Testis (tissue), 3 donors: ENCODE data around the gene SAPCD1. TPM values are rescaled to one million over a fixed set of nuclear protein-coding genes. Genes with fewer than 3 reads are reported as not detected.
A peak's percentile ranks its signal among the peaks of the same experiment; 100 is the strongest.

Experiments
- DNase-seq: peaks from one replicate; pipeline ENCODE4 v3.0.0-alpha.2; 2019
- H3K27ac ChIP-seq, 2 donors: fragments of 200-600 bp; sonication (generic); one replicate each; pipeline ENCODE4 v1.5.1; 2019
- H3K27me3 ChIP-seq: fragments of 200-600 bp; sonication (generic); one replicate; pipeline ENCODE4 v1.5.1; 2019
- H3K36me3 ChIP-seq: fragments of 200-600 bp; sonication (generic); one replicate; pipeline ENCODE4 v1.5.1; 2017; ENCODE audit warnings: low read depth; ENCODE audit errors: missing control alignments
- H3K4me1 ChIP-seq: fragments of 200-600 bp; sonication (generic); one replicate; pipeline ENCODE4 v1.5.1; 2019
- H3K4me3 ChIP-seq, 2 donors: fragments of 200-600 bp; sonication (generic); one replicate each; pipeline ENCODE4 v1.5.1; 2017 to 2019
- H3K9me3 ChIP-seq: fragments of 200-600 bp; sonication (generic); one replicate; pipeline ENCODE4 v1.5.1; 2017
- CTCF ChIP-seq, 3 experiments: fragments of 450-650 bp in 2 of 3; fragments of 200-600 bp in 1 of 3; sonication (generic) in 1 of 3; IDR thresholded peaks; one replicate each; pipeline ENCODE4 v1.5.1; 2016 to 2019; ENCODE audit warnings: antibody characterized with exemption in 3 of 3, mild to moderate bottlenecking in 2 of 3, moderate library complexity in 1 of 3
- POLR2A ChIP-seq: fragments of 450-650 bp; IDR thresholded peaks from one replicate; pipeline ENCODE4 v1.6.1; 2017; ENCODE audit warnings: antibody characterized with exemption, mild to moderate bottlenecking, moderate library complexity
- WGBS, 2 donors: methylation state at CpG; one replicate each; pipeline ENCODE4 v1.1.5; 2018; 5-methylcytosine and 5-hydroxymethylcytosine counted together
- intact Hi-C: fragments of 100-400 bp; cut with DNase I; formaldehyde crosslinking; loops from one replicate; pipeline ENCODE4 v1.15.1; 2023; ENCODE audit warnings: low total_unique reads
- polyA plus RNA-seq: library from polyadenylated mRNA; stranded (reverse); fragments of 350-450 nt; fragmentation: Illumina TruSeq; extraction: RNeasy Lipid Tissue Mini Kit (QIAGEN cat#74804); gene quantifications from one replicate; pipeline ENCODE4 v1.2.3, GENCODE V29; 2014; ENCODE audit warnings: low read depth, low replicate concordance; ENCODE audit not compliant: insufficient read depth
- total RNA-seq, 2 donors: library from RNA; depleted of rRNA; stranded (reverse); fragments of >200 nt; gene quantifications; one replicate each; pipeline ENCODE4 v1.2.3, GENCODE V29; 2016

The SAPCD1 gene
- total and polyA plus RNA-seq, 3 donors from 2014 or later, result 5.9 to 11.6 (median 10.4) TPM

- 89 to 91% methylated on average over 17 to 18 of the region's 18 CpGs for WGBS, 2 donors
- Histone ChIP-seq H3K27me3 (no peaks in the 10 kb centered on the region), H3K9me3 (no peaks in the 10 kb centered on the region), H3K4me3 (no peak overlapping the region), H3K36me3 (no peaks in the 10 kb centered on the region), H3K27ac (no peak overlapping the region), H3K4me1 (no peaks in the 10 kb centered on the region)
- intact Hi-C loops, result no loop called here
- DNase-seq, result no peak
- TF ChIP-seq CTCF (IDR thresholded peaks at IDR 0.05) (no peak), POLR2A (no peak)
Measured at GRCh38 chr6:31768363-31769257, 6.2 kb downstream of the SAPCD1 start.

- Histone ChIP-seq H3K36me3 (no peaks in the 10 kb centered on the region), H3K4me3 (no peak overlapping the region), H3K4me1 (no peaks in the 10 kb centered on the region), H3K27me3 (no peaks in the 10 kb centered on the region), H3K9me3 (no peaks in the 10 kb centered on the region), H3K27ac (no peak overlapping the region)
- WGBS, 2 donors, result 54 to 66% methylated on average over 10 to 12 of the region's 12 CpGs
- intact Hi-C loops, result no loop called here
- peak; percentile 65 for DNase-seq
- no peak for TF ChIP-seq POLR2A
- TF ChIP-seq CTCF (IDR thresholded peaks at IDR 0.05), result peak in 2 of 3 experiments; percentile 25 to 53
Measured at GRCh38 chr6:31769684-31770371, 7.4 kb downstream of the SAPCD1 start.

- TF ChIP-seq POLR2A (no peak), CTCF (IDR thresholded peaks at IDR 0.05) (no peak)
- Histone ChIP-seq H3K4me3 (no peak overlapping the region), H3K4me1 (no peaks in the 10 kb centered on the region), H3K36me3 (no peaks in the 10 kb centered on the region), H3K27ac (no peak overlapping the region), H3K27me3 (no peaks in the 10 kb centered on the region), H3K9me3 (no peaks in the 10 kb centered on the region)
- DNase-seq, result no peak
- 84 to 85% methylated on average over 2 of the region's 2 CpGs for WGBS, 2 donors
- intact Hi-C loops, result no loop called here
Measured at GRCh38 chr6:31770860-31771259, 8.4 kb downstream of the SAPCD1 start.

GRCh38 chr6:31771992-31772358 is 9.5 kb downstream of the SAPCD1 start:
- 36 to 54% methylated on average over 4 of the region's 4 CpGs for WGBS, 2 donors
- Histone ChIP-seq H3K9me3 (no peaks in the 10 kb centered on the region), H3K4me3 (no peak overlapping the region), H3K36me3 (no peaks in the 10 kb centered on the region), H3K4me1 (peaks cover 8% of the 10 kb centered on the region), H3K27ac (no peak overlapping the region), H3K27me3 (no peaks in the 10 kb centered on the region)
- intact Hi-C loops, result no loop called here
- no peak for TF ChIP-seq CTCF (IDR thresholded peaks at IDR 0.05)
- no peak for TF ChIP-seq POLR2A
- DNase-seq, result no peak
